CD4-positive, alpha-beta memory T cell (primary cell): Measurements from ENCODE around the gene MPL. TPM values are rescaled to one million over a fixed set of nuclear protein-coding genes. Genes with fewer than 3 reads are reported as not detected.

Experiments
- CTCF ChIA-PET: fragments of 350-600 bp; sonication (Branson Sonifier 250); formaldehyde crosslinking; loops from one replicate; lab custom pipeline; 2021; ENCODE audit warnings: inconsistent platforms; ENCODE audit not compliant: partially characterized antibody; lab: Charles Lee
- POLR2A ChIA-PET: fragments of 350-600 bp; sonication (Branson Sonifier 250); formaldehyde crosslinking; loops from one replicate; lab custom pipeline; 2021; ENCODE audit not compliant: partially characterized antibody; lab: Charles Lee
- DNase-seq, 5 donors: peaks; one replicate each; pipeline versions ENCODE4 v3.0.0 to v3.0.0-alpha.2; 2020 to 2022; ENCODE audit warnings: mixed read lengths in 1 of 5
- H3K27ac ChIP-seq: one replicate; pipeline ENCODE4 v1.7.0; 2013; ENCODE audit warnings: low read depth, low read length
- H3K27me3 ChIP-seq: 2 replicates; pipeline ENCODE4 v1.7.0; 2013; ENCODE audit warnings: mild to moderate bottlenecking, low read length, moderate library complexity; ENCODE audit not compliant: insufficient read depth
- H3K36me3 ChIP-seq: 2 replicates; pipeline ENCODE4 v1.7.0; 2013; ENCODE audit warnings: mild to moderate bottlenecking, low read length, moderate library complexity; ENCODE audit not compliant: insufficient read depth
- H3K4me1 ChIP-seq: 2 replicates; pipeline ENCODE4 v1.7.0; 2013; ENCODE audit warnings: mild to moderate bottlenecking, low read length, moderate library complexity; ENCODE audit not compliant: insufficient read depth
- H3K4me3 ChIP-seq, 2 donors: one replicate each; pipeline ENCODE4 v1.7.0; 2013; ENCODE audit warnings: low read length in 2 of 2, mild to moderate bottlenecking in 1 of 2
- H3K9me3 ChIP-seq, 2 donors: one replicate each; pipeline ENCODE4 v1.7.0; 2013; ENCODE audit warnings: low read length in 2 of 2, control low read depth in 1 of 2; ENCODE audit not compliant: control insufficient read depth in 1 of 2
- H3K27ac Mint-ChIP-seq, 7 donors: one replicate each; pipeline ENCODE4 v1.8.0; 2020 to 2021; ENCODE audit warnings: mixed read lengths in 7 of 7, mild to moderate bottlenecking in 6 of 7, inconsistent platforms in 3 of 7, moderate library complexity in 3 of 7
- H3K27me3 Mint-ChIP-seq, 2 donors: one replicate each; pipeline ENCODE4 v1.8.0; 2020 to 2021; ENCODE audit warnings: mixed read lengths in 2 of 2
- H3K36me3 Mint-ChIP-seq, 2 donors: one replicate each; pipeline ENCODE4 v1.8.0; 2020 to 2021; ENCODE audit warnings: mixed read lengths in 2 of 2, inconsistent platforms in 1 of 2, mild to moderate bottlenecking in 1 of 2
- H3K4me1 Mint-ChIP-seq, 4 donors: one replicate each; pipeline ENCODE4 v1.8.0; 2020 to 2021; ENCODE audit warnings: mixed read lengths in 4 of 4, mild to moderate bottlenecking in 1 of 4
- H3K4me3 Mint-ChIP-seq, 8 donors: one replicate each; pipeline ENCODE4 v1.8.0; 2020 to 2021; ENCODE audit warnings: mixed read lengths in 8 of 8, mild to moderate bottlenecking in 7 of 8, moderate library complexity in 6 of 8, inconsistent platforms in 3 of 8
- H3K9me3 Mint-ChIP-seq, 8 donors: one replicate each; pipeline ENCODE4 v1.8.0; 2020 to 2021; ENCODE audit warnings: mixed read lengths in 8 of 8, mild to moderate bottlenecking in 5 of 8, inconsistent platforms in 3 of 8, moderate library complexity in 1 of 8
- intact Hi-C: fragments of 100-400 bp; cut with micrococcal nuclease; formaldehyde crosslinking; loops from one replicate; pipeline ENCODE4 v1.15.1; 2023
- polyA plus RNA-seq, 2 donors: library from polyadenylated mRNA; unstranded; fragments of 300-500 nt; fragmentation: Illumina TruSeq; gene quantifications; one replicate each; pipeline ENCODE4 v1.2.3, GENCODE V29; 2021
- total RNA-seq, 2 experiments: library from RNA; stranded (reverse); gene quantifications; one replicate each; pipeline ENCODE4 v1.2.3, GENCODE V29; 2021

Gene MPL
- total and polyA plus RNA-seq, 4 experiments from 2014 or later, result not detected

DNA sequence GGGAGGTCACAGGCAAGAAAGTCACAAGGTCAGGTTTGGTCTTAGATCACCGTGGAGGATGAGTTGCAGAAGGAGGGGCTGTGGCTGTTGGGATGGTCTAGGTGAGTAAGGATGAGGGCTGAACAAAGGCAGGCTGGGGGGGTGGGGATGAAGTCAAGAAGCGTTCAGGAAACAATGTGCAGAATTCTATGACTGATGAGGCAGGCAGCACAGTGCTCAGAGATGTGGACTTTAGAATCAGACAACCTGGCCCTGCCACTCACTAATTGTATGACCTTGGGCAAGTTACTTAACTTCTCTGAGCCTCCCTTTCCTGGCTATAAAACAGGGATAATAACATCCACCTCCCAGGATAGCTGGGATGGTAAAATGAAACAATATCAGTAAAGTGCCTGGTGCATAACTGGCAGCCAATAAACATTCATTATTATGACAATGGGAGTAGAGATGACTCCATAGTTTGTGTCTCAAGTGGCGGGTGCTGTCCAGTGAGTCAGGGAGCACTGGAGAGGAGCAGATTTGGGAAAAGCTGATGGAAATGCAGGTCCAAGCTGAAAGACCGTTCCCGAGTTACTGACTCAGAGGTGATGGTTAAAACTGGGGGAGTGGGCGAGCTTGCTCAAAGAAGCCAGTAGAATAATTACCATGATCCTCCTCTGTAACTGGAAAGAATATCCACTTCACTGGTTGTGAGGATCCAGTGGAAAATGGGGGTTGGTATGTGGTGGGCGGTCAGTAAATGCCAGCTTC, 34.7 kb upstream of the MPL start:
- intact Hi-C loops, result no loop called here
- Mint-ChIP-seq H3K27me3 (peaks cover 0 to 3% of the 10 kb centered on the region in 2 donors), H3K4me1 (no peaks in the 10 kb centered on the region), H3K4me3 (no peak overlapping the region), H3K27ac (no peak overlapping the region), H3K9me3 (no peaks in the 10 kb centered on the region), H3K36me3 (no peaks in the 10 kb centered on the region)
- ChIA-PET POLR2A (no interaction called here), CTCF (interaction anchor here (0.8 kb wide), 1 partner anchor 76 kb away, joined by 4 read pairs; no protein-coding TSS in a partner anchor)
- H3K4me3 ChIP-seq, result no peak overlapping the region
- no peaks in the 10 kb centered on the region for H3K4me1 ChIP-seq
- no peaks in the 10 kb centered on the region for H3K9me3 ChIP-seq
- H3K27me3 ChIP-seq, result no peaks in the 10 kb centered on the region
- DNase-seq, result no peak
- H3K27ac ChIP-seq, result no peak overlapping the region
- no peaks in the 10 kb centered on the region for H3K36me3 ChIP-seq

DNA sequence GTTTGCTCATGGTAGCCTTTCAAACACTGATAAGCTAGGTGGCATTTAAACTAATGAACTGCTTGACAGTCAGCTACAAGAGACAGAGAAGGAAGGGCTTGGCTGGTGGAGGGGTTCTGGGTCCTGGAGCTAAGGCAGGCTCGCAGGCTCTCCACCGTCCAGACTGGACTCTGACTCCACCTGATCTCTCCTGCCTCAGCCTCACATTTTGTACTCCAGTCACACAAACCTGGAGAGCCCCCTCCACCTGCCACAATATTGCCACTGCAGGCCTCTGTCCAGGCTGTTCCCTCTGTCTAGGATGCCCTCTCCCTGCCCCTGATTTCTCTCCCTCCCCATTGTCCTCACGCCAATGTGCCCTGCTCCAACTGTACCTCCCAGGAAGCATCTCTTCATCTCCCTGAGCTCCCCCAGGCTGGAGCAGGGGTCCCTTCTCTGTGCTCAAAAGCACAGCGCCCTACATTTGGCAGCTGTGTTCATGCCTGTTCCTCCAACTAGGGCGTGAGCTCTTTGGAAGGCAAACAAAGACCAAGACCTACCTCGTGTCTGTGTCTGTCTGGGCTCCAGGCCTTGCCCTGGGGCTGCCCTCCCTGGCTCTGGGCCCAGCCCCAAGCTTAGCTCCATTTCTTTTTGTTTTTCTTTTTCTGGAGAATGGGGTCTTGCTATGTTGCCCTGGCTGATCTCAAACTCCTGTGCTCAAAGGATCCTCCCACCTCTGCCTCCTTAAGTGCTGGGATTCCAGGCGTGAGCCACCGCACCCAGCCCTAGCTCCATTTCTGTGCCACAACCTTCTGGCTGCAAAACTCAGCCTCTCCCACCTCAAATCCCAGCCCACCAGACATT, 33.9 kb upstream of the MPL start:
- Mint-ChIP-seq H3K27me3 (peaks cover 0 to 3% of the 10 kb centered on the region in 2 donors), H3K9me3 (no peaks in the 10 kb centered on the region), H3K4me3 (no peak overlapping the region), H3K36me3 (no peaks in the 10 kb centered on the region), H3K27ac (no peak overlapping the region), H3K4me1 (no peaks in the 10 kb centered on the region)
- ChIA-PET CTCF (interaction anchor here (0.8 kb wide), 1 partner anchor 77 kb away, joined by 4 read pairs; no protein-coding TSS in a partner anchor), POLR2A (no interaction called here)
- no peak for DNase-seq
- Histone ChIP-seq H3K9me3 (no peaks in the 10 kb centered on the region), H3K4me1 (no peaks in the 10 kb centered on the region), H3K4me3 (no peak overlapping the region), H3K27me3 (no peaks in the 10 kb centered on the region), H3K27ac (no peak overlapping the region), H3K36me3 (no peaks in the 10 kb centered on the region)
- intact Hi-C loops, result no loop called here

DNA sequence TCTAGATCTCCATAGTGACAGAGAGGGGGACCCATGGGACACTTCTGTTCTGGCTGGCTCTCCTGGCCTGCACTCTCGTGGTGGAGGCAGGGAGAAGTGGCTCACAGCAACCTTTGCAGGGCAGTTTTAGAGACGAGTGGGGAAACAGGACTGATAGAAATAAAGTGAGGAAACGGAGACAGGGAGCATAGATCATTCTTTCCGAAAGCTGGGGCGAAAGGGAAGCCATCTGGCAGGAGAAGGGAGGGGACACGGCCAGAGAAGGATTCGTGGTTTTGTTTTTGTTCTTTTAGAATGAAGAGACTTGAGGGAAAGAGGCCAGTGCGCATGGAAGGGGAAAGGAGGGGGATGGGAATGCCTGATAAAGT, 33.3 kb upstream of the MPL start:
- Histone ChIP-seq H3K27me3 (no peaks in the 10 kb centered on the region), H3K4me3 (no peak overlapping the region), H3K36me3 (no peaks in the 10 kb centered on the region), H3K27ac (no peak overlapping the region), H3K9me3 (no peaks in the 10 kb centered on the region), H3K4me1 (no peaks in the 10 kb centered on the region)
- ChIA-PET POLR2A (no interaction called here), CTCF (no interaction called here)
- no peak for DNase-seq
- intact Hi-C loops, result no loop called here
- Mint-ChIP-seq H3K4me1 (no peaks in the 10 kb centered on the region), H3K9me3 (peaks cover 0 to 2% (median 0%) of the 10 kb centered on the region in 8 donors), H3K27ac (no peak overlapping the region), H3K36me3 (no peaks in the 10 kb centered on the region), H3K27me3 (peaks cover 0 to 3% of the 10 kb centered on the region in 2 donors), H3K4me3 (no peak overlapping the region)

DNA sequence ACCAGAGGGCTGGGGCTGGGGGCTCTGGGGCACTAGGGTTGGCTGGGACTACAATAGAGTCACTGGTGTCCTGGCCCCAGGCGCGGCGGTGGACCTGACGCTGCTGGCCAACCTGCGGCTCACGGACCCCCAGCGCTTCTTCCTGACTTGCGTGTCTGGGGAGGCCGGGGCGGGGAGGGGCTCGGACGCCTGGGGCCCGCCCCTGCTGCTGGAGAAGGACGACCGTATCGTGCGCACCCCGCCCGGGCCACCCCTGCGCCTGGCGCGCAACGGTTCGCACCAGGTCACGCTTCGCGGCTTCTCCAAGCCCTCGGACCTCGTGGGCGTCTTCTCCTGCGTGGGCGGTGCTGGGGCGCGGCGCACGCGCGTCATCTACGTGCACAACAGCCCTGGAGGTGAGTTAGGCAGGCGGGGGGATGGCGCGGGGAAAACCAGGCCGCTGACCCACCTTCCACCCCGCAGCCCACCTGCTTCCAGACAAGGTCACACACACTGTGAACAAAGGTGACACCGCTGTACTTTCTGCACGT, 32.8 kb upstream of the MPL start:
- Histone ChIP-seq H3K9me3 (no peaks in the 10 kb centered on the region), H3K4me1 (no peaks in the 10 kb centered on the region), H3K36me3 (no peaks in the 10 kb centered on the region), H3K27ac (no peak overlapping the region), H3K27me3 (no peaks in the 10 kb centered on the region), H3K4me3 (no peak overlapping the region)
- peaks cover 0 to 3% (median 0%) of the 10 kb centered on the region in 8 donors for H3K9me3 Mint-ChIP-seq
- no peak overlapping the region for H3K4me3 Mint-ChIP-seq
- intact Hi-C loops, result no loop called here
- CTCF ChIA-PET, result no interaction called here
- H3K36me3 Mint-ChIP-seq, result no peaks in the 10 kb centered on the region
- H3K4me1 Mint-ChIP-seq, result no peaks in the 10 kb centered on the region
- DNase-seq, result no peak
- no peak overlapping the region for H3K27ac Mint-ChIP-seq
- peaks cover 0 to 3% of the 10 kb centered on the region in 2 donors for H3K27me3 Mint-ChIP-seq
- POLR2A ChIA-PET, result no interaction called here

DNA sequence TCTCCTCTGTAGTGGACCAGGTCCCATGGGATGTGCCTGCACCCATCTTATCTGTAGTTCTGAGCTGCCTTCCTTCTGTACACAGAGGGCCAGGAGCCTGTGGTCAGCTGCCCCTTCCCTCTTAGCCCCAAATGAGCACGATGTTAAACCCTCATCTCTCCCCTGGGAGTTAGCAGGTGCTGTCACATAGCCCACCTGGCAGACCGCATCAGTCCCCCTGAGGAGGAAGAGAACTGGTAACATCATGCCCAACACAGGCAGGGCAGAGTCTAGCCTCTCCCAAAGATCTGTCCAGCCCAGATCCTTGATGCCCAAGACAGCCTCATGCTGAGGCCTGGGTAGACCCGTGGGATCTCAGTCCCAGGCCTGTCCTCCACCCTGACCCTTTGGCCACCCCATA, 32.2 kb upstream of the MPL start:
- H3K27ac Mint-ChIP-seq, result peak overlapping the region in 1 of 7 donors; percentile 18
- POLR2A ChIA-PET, result no interaction called here
- intact Hi-C loops, result no loop called here
- H3K4me1 Mint-ChIP-seq, result no peaks in the 10 kb centered on the region
- H3K27me3 Mint-ChIP-seq, result peaks cover 0 to 3% of the 10 kb centered on the region in 2 donors
- CTCF ChIA-PET, result no interaction called here
- no peak for DNase-seq
- H3K9me3 Mint-ChIP-seq, result peaks cover 0 to 3% (median 0%) of the 10 kb centered on the region in 8 donors
- H3K4me1 ChIP-seq, result no peaks in the 10 kb centered on the region
- H3K27me3 ChIP-seq, result no peaks in the 10 kb centered on the region
- H3K27ac ChIP-seq, result no peak overlapping the region
- H3K36me3 ChIP-seq, result no peaks in the 10 kb centered on the region
- H3K4me3 ChIP-seq, result no peak overlapping the region
- no peaks in the 10 kb centered on the region for H3K9me3 ChIP-seq
- no peaks in the 10 kb centered on the region for H3K36me3 Mint-ChIP-seq
- no peak overlapping the region for H3K4me3 Mint-ChIP-seq

DNA sequence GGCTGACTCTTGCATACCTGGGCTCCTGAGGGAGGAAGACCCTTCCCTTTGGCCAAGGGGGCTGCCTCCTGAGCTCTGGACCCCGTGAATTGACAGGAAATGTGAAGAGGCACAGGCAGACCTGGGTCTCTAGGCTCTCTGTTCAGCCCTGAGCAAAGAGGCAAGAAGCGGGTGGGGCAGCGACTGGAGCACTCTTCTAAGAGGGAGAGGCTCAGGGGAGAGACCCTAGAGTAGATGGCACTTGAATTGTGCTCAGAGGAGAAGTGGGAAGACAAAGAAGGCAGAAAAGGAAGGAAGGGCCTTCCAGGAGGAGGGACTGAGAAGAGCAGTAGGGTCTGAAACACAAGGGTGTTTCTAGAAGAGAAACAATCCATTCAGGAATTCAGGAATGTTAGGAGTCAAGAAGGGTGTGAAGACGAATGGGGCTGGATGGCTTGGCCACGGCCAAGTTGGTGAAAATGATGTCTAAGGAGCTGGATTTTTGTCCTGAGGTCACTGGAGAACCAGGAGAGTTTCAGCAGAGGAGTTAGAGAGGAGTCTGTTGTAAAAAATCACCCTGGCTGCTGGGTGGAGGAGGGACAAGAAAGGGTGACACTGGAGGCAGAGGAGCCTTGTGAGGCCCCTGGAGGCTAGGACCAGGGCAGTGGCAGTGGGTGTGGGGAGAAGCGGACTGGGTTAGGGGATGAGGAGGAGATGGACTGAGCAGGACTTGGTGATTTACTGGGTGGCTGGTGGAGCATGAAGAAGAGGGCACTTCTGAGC, 31.5 kb upstream of the MPL start:
- CTCF ChIA-PET, result no interaction called here
- Mint-ChIP-seq H3K27ac (peak overlapping the region in 1 of 7 donors; percentile 64), H3K36me3 (no peaks in the 10 kb centered on the region), H3K4me1 (no peaks in the 10 kb centered on the region), H3K4me3 (no peak overlapping the region), H3K27me3 (peaks cover 0 to 4% of the 10 kb centered on the region in 2 donors), H3K9me3 (peaks cover 0 to 3% (median 0%) of the 10 kb centered on the region in 8 donors)
- POLR2A ChIA-PET, result no interaction called here
- intact Hi-C loops, result no loop called here
- no peaks in the 10 kb centered on the region for H3K36me3 ChIP-seq
- H3K27ac ChIP-seq, result no peak overlapping the region
- no peaks in the 10 kb centered on the region for H3K27me3 ChIP-seq
- no peak for DNase-seq
- H3K4me3 ChIP-seq, result no peak overlapping the region
- H3K4me1 ChIP-seq, result no peaks in the 10 kb centered on the region
- H3K9me3 ChIP-seq, result no peaks in the 10 kb centered on the region
